Ishikawa (cell line): ENCODE results near the gene FN3K.

ENCODE experiments used
- CEBPB ChIP-seq: IDR thresholded peaks from 2 replicates; pipeline ENCODE4 v1.6.1; 2012
- CREB1 ChIP-seq: IDR thresholded peaks from 2 replicates; pipeline ENCODE4 v1.6.1; 2012; ENCODE audit warnings: low read depth
- EGR1 ChIP-seq: IDR thresholded peaks from 2 replicates; pipeline ENCODE4 v1.6.1; 2012
- EP300 ChIP-seq: IDR thresholded peaks from 2 replicates; pipeline ENCODE4 v1.6.1; 2012; ENCODE audit warnings: borderline replicate concordance
- FOXM1 ChIP-seq: IDR thresholded peaks from 2 replicates; pipeline ENCODE4 v1.6.1; 2012; ENCODE audit warnings: low read depth, borderline replicate concordance
- NFIC ChIP-seq: IDR thresholded peaks from 2 replicates; pipeline ENCODE4 v1.6.1; 2012
- RAD21 ChIP-seq: IDR thresholded peaks from 2 replicates; pipeline ENCODE4 v1.6.1; 2012; ENCODE audit warnings: low read depth
- TAF1 ChIP-seq: IDR thresholded peaks from 2 replicates; pipeline ENCODE4 v1.6.1; 2012; ENCODE audit warnings: low read depth, mild to moderate bottlenecking
- TCF12 ChIP-seq: IDR thresholded peaks from 2 replicates; pipeline ENCODE4 v1.6.1; 2012; ENCODE audit warnings: low read depth
- TEAD4 ChIP-seq: IDR thresholded peaks from 2 replicates; pipeline ENCODE4 v1.6.1; 2012
- YY1 ChIP-seq: IDR thresholded peaks from 2 replicates; pipeline ENCODE4 v1.6.1; 2012; ENCODE audit warnings: low read depth
- ZBTB7A ChIP-seq: IDR thresholded peaks from 2 replicates; pipeline ENCODE4 v1.6.1; 2012; ENCODE audit warnings: low read depth
- TF ChIP-seq, protein P1 (sequence below): IDR thresholded peaks from 2 replicates; pipeline ENCODE4 v1.6.1; 2012
- TF ChIP-seq, protein P2 (sequence below): IDR thresholded peaks from 2 replicates; pipeline ENCODE4 v1.6.1; 2012; ENCODE audit warnings: low read depth, mild to moderate bottlenecking
- TF ChIP-seq, protein P3 (sequence below): IDR thresholded peaks from 2 replicates; pipeline ENCODE4 v1.6.1; 2012

Gene FN3K

DNA sequence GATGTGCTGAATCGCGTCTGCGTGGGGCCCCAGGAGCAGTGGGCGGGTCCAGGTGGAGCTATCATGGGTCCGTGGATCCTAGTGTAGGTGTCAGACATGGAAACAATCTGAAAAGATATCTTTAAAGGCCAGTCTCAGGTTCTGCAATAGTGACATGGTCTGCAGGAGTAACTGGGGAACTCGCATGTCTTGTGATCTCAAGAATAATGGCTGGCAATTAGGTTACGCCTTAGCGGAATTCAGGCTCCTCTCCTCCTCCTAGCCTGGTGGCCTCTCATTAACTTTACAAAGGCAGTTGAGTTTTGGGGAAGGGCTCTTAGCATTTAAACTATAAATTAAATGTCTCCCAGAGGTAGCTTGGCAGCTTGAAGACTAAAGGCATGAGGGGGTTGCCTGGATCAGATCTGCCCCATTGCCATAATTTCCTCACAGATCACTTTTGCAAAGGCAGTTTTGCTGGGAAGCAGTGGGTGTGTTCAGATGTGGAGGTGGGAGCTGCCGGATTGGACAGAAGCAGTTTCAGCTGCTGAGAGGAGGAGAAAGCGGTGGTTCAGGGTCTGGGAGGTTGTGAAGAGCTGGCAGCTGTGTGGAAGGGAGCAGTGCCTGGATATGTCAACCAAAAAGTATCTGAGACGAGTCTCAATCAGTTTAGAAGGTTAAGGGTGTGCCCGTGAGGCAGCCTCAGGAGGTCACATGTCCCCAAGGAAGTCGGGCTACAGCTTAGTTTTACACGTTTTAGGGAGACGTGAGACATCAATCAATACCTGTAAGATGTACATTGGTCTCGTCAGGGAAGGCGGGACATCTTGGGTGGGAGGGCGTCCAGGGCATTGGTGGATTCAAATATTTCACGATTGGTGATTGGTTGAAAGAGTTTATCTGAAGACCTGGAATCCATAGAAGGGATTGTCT is 19.1 kb downstream of the FN3K start:
- TF ChIP-seq, protein P1, sequence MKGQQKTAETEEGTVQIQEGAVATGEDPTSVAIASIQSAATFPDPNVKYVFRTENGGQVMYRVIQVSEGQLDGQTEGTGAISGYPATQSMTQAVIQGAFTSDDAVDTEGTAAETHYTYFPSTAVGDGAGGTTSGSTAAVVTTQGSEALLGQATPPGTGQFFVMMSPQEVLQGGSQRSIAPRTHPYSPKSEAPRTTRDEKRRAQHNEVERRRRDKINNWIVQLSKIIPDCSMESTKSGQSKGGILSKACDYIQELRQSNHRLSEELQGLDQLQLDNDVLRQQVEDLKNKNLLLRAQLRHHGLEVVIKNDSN, result peak; percentile 87
- TF ChIP-seq RAD21 (no peak), FOXM1 (peak; percentile 96), TEAD4 (no peak)

DNA sequence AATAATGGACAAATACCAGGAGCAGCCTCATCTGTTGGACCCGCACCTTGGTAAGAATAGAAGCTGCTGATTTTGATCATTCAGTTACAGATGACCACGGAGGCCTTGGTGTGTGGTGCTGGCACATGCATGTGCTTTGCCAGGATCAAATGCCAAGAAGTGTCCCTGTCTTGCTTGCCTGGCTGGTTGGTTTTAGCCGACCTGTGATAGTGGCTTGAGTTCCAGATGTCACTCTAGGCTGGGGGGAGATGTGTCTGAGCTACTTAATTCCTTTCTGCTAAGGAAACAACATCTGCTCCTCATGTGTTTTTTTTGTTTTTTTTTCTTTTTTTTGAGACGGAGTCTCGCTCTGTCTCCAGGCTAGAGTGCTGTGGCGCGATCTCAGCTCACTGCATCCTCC is 20.8 kb downstream of the FN3K start:
- no peak for TF ChIP-seq CREB1
- no peak for TF ChIP-seq EP300

DNA sequence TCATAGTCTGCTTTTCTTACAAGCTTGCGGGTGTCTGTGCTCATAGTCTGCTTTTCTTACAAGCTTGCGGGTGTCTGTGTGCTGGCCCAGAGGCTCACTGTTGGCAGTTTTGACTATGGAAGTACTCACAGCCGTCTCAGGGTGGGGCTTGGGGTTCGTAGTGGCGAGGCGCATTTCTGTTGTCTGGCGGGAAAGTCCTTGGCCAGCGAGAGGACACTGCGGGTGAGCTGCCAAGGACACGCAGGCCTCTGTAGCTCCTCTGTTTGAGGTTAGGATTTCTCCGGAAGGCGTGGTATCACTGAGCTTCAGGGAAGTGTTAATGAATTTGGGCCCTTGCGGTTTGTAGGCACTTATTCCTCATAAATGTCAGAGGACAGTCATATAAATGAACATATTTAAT is 30.0 kb downstream of the FN3K start:
- TF ChIP-seq CEBPB (no peak), FOXM1 (no peak), CREB1 (no peak), NFIC (no peak), EGR1 (no peak), RAD21 (no peak)
- TF ChIP-seq, protein P2, sequence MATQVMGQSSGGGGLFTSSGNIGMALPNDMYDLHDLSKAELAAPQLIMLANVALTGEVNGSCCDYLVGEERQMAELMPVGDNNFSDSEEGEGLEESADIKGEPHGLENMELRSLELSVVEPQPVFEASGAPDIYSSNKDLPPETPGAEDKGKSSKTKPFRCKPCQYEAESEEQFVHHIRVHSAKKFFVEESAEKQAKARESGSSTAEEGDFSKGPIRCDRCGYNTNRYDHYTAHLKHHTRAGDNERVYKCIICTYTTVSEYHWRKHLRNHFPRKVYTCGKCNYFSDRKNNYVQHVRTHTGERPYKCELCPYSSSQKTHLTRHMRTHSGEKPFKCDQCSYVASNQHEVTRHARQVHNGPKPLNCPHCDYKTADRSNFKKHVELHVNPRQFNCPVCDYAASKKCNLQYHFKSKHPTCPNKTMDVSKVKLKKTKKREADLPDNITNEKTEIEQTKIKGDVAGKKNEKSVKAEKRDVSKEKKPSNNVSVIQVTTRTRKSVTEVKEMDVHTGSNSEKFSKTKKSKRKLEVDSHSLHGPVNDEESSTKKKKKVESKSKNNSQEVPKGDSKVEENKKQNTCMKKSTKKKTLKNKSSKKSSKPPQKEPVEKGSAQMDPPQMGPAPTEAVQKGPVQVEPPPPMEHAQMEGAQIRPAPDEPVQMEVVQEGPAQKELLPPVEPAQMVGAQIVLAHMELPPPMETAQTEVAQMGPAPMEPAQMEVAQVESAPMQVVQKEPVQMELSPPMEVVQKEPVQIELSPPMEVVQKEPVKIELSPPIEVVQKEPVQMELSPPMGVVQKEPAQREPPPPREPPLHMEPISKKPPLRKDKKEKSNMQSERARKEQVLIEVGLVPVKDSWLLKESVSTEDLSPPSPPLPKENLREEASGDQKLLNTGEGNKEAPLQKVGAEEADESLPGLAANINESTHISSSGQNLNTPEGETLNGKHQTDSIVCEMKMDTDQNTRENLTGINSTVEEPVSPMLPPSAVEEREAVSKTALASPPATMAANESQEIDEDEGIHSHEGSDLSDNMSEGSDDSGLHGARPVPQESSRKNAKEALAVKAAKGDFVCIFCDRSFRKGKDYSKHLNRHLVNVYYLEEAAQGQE, result no peak

DNA sequence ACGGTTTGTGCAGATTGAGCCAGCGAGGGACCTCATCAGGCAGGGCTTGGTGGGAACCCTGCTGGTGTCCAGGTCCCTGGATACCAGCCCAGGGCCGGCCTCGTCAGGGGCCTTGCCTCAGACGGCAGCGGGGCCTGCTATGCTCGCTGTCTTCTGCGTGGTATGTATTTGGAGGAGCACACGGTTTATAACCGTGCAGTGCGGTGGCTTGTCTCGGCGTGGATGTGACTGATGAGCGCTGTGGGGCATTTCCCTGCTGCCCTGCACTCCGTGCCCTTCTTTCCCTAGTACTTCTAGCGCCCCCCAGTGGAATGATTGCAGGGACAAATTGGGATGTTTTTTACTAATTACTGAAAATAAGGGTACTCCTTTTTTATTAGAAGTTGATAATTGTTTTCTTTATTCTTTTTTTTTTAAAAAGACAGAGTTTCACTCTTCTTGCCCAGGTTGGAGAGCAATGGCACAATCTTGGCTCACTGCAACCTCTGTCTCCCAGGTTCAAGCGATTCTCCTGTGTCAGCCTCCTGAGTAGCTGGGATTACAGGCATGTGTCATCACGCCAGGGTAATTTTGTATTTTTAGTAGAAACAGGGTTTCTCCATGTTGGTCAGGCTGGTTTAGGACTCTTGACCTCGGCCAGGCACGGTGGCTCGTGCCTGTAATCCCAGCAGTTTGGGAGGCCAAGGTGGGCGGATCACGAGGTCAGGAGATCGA is 31.8 kb downstream of the FN3K start:
- TF ChIP-seq, protein P1, result no peak
- no peak for TF ChIP-seq TAF1
- TF ChIP-seq RAD21, result peak; percentile 50
- no peak for TF ChIP-seq EGR1

DNA sequence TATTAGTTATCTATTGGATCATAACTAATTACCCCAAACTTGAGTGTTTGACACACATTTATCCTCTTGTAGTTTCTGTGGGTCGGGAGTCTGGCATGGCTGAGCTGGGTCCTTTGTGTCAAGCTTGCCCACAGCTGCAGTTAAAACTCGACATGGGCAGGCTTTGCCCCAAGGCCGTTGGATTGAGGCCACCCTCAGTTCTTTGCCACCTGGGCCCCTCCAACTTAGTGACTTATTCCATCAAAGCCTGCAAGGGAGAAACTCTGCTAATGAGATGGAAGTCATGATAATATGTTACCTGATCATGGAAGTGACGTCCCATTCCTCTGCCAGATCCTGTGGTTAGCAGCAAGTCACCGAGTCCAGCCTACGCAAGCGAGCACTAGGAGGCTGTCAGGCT is 33.6 kb downstream of the FN3K start:
- no peak for TF ChIP-seq ZBTB7A
- TF ChIP-seq CEBPB, result no peak
- TF ChIP-seq, protein P2, result no peak
- TF ChIP-seq RAD21, result no peak
- TF ChIP-seq, protein P3, sequence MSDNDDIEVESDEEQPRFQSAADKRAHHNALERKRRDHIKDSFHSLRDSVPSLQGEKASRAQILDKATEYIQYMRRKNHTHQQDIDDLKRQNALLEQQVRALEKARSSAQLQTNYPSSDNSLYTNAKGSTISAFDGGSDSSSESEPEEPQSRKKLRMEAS, result no peak
- TF ChIP-seq, protein P1, result no peak
- TF ChIP-seq CREB1, result no peak
- TF ChIP-seq TCF12, result no peak
- no peak for TF ChIP-seq FOXM1
- TF ChIP-seq YY1, result no peak
- no peak for TF ChIP-seq TAF1
- no peak for TF ChIP-seq EP300
- no peak for TF ChIP-seq TEAD4
- no peak for TF ChIP-seq NFIC
- TF ChIP-seq EGR1, result no peak

DNA sequence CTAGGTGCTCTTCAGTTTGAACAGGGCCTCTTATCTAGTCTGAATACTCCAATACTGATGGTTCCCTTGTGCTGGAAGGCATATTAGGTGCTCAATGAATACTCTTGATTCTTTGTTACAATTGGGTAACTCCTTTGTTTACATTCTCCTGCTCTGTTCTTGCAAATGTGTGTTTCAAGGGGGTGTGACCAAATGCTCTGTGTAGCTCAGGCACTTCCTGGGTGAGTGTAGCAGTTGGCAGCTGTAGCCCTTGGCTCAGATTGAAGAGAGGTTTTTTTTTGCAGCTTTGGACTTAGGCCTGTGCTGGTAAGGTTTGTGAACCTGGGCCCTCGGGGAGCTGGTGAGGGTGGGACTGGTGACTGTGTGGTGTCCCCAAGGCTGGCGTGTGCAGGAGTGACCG is 36.6 kb downstream of the FN3K start:
- TF ChIP-seq, protein P2, result no peak
- TF ChIP-seq, protein P3, result no peak
- TF ChIP-seq RAD21 (no peak), TAF1 (no peak), TEAD4 (no peak), FOXM1 (no peak), EGR1 (no peak), TCF12 (no peak), EP300 (no peak), ZBTB7A (no peak), NFIC (no peak), CEBPB (no peak), CREB1 (no peak), YY1 (no peak)
- TF ChIP-seq, protein P1, result no peak
